Measurements from ENCODE around the gene GPR142. TPM values are rescaled to one million over a fixed set of nuclear protein-coding genes. Genes with fewer than 3 reads are reported as not detected.
A peak's percentile ranks its signal among the peaks of the same experiment; 100 is the strongest.

The GPR142 gene
- total RNA-seq, 1 donor from 2014 or later = not detected

- peak; percentile 91 to 99 for DNase-seq (ENCODE audit: low spot score in 2 of 2, unreplicated experiment in 2 of 2)
Measured at GRCh38 chr17:74379495-74380085, 12.3 kb downstream of the GPR142 start.

DNA sequence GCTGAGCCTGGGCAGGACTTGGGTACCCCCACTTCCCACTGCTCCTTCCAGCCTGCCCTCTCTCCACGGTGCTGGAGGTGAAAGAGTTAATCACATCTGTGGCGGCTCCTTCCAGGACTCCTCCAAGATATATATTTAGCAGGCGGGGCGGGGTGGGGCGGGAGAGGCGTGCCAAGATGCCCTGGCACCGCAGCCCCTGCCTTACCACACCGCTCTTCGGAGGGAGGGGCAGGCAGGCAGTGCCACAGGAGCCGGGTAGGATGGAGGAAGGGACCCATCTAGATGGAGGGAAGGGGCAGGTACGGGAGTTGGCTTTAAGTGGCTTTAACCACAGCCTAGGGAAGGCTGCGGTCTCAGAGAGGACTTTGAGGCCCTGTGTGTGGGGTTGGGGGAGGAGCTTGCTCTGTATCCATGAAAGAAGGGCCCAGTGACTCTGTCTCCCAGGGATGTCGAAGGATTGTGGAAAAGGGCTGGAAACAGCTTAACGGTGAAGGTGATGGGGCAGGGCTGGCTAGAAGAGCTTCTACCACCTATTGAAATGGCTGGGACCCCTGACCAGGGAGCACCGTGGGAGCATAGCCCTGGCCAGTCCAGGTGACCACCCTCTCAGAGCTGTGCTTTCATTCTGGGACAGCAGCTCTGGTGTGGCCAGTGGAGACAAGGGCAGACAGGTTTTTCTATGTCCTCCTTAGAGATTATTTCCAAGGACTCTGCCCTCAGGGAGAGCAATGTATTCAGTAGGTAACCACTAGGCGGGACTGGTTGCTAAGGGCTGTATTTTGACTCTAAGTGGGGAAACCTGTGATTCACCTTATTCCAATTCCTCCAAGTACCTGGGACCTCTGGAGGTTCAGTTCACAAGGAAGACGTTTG, 13.0 kb downstream of the GPR142 start:
- H3K9me3 Mint-ChIP-seq = no peaks in the 10 kb centered on the region
- no peak for DNase-seq (ENCODE audit: low spot score in 2 of 2, unreplicated experiment in 2 of 2)
- no peak overlapping the region for H3K4me3 Mint-ChIP-seq
- TF ChIP-seq, protein P1, sequence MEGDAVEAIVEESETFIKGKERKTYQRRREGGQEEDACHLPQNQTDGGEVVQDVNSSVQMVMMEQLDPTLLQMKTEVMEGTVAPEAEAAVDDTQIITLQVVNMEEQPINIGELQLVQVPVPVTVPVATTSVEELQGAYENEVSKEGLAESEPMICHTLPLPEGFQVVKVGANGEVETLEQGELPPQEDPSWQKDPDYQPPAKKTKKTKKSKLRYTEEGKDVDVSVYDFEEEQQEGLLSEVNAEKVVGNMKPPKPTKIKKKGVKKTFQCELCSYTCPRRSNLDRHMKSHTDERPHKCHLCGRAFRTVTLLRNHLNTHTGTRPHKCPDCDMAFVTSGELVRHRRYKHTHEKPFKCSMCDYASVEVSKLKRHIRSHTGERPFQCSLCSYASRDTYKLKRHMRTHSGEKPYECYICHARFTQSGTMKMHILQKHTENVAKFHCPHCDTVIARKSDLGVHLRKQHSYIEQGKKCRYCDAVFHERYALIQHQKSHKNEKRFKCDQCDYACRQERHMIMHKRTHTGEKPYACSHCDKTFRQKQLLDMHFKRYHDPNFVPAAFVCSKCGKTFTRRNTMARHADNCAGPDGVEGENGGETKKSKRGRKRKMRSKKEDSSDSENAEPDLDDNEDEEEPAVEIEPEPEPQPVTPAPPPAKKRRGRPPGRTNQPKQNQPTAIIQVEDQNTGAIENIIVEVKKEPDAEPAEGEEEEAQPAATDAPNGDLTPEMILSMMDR (IDR thresholded peaks at IDR 0.05; ENCODE audit: unreplicated experiment) = no peak
- no peak overlapping the region for H3K27ac Mint-ChIP-seq
- peaks cover 38% of the 10 kb centered on the region for H3K27me3 Mint-ChIP-seq (ENCODE audit: low read depth)
- peaks cover 4% of the 10 kb centered on the region for H3K4me1 Mint-ChIP-seq
- H3K36me3 Mint-ChIP-seq = no peaks in the 10 kb centered on the region

More at GRCh38 chr17:74379495-74380085, 12.3 kb downstream of the GPR142 start:
- TF ChIP-seq, protein P1 (IDR thresholded peaks at IDR 0.05; ENCODE audit: unreplicated experiment) = peak; percentile 97
- peaks cover 44% of the 10 kb centered on the region for H3K27me3 Mint-ChIP-seq (ENCODE audit: low read depth)
- H3K9me3 Mint-ChIP-seq = no peaks in the 10 kb centered on the region
- no peak overlapping the region for H3K27ac Mint-ChIP-seq
- H3K4me1 Mint-ChIP-seq = peaks cover 4% of the 10 kb centered on the region
- no peaks in the 10 kb centered on the region for H3K36me3 Mint-ChIP-seq
- no peak overlapping the region for H3K4me3 Mint-ChIP-seq

GRCh38 chr17:74380959-74381808, 13.9 kb downstream of the GPR142 start:
- peaks cover 30% of the 10 kb centered on the region for H3K27me3 Mint-ChIP-seq (ENCODE audit: low read depth)
- H3K36me3 Mint-ChIP-seq = no peaks in the 10 kb centered on the region
- H3K27ac Mint-ChIP-seq = no peak overlapping the region
- no peak overlapping the region for H3K4me3 Mint-ChIP-seq
- DNase-seq (ENCODE audit: low spot score in 2 of 2, unreplicated experiment in 2 of 2) = no peak
- TF ChIP-seq, protein P1 (IDR thresholded peaks at IDR 0.05; ENCODE audit: unreplicated experiment) = no peak
- no peaks in the 10 kb centered on the region for H3K9me3 Mint-ChIP-seq
- H3K4me1 Mint-ChIP-seq = peaks cover 4% of the 10 kb centered on the region

DNA sequence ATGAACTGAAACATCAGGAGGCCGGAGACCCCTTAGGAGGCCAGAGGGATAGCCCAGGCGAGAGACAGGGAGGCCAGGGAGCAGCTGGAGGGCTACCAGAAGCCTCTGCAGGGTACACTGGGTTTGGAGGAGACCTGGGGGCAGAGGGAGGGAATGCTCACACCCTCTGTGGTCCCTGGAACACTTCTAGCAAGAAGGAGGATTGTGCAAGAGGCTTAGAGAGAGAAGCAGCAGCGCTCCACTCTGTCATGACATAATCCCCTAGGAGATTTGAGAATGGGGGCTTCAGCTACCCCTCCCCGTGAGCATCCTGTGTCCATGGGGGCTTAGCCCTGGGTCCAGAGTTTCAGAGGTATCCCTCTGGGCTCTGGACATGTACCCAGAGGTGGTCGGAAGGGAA, 15.8 kb downstream of the GPR142 start:
- Mint-ChIP-seq H3K36me3 (no peaks in the 10 kb centered on the region), H3K27me3 (ENCODE audit: low read depth) (peaks cover 14% of the 10 kb centered on the region), H3K9me3 (no peaks in the 10 kb centered on the region), H3K4me1 (peaks cover 4% of the 10 kb centered on the region), H3K4me3 (no peak overlapping the region), H3K27ac (no peak overlapping the region)
- TF ChIP-seq, protein P1 (IDR thresholded peaks at IDR 0.05; ENCODE audit: unreplicated experiment) = no peak
- no peak for DNase-seq (ENCODE audit: low spot score in 2 of 2, unreplicated experiment in 2 of 2)

GRCh38 chr17:74385201-74385600, 17.9 kb downstream of the GPR142 start:
- Mint-ChIP-seq H3K27ac (no peak overlapping the region), H3K36me3 (no peaks in the 10 kb centered on the region), H3K27me3 (ENCODE audit: low read depth) (peaks cover 5% of the 10 kb centered on the region), H3K4me1 (peaks cover 9% of the 10 kb centered on the region), H3K4me3 (no peak overlapping the region), H3K9me3 (no peaks in the 10 kb centered on the region)
- TF ChIP-seq, protein P1 (IDR thresholded peaks at IDR 0.05; ENCODE audit: unreplicated experiment) = no peak
- DNase-seq (ENCODE audit: low spot score in 2 of 2, unreplicated experiment in 2 of 2) = no peak

All from mesothelial cell of epicardium (in vitro differentiated cells).